Stimulated activated naive B cell treated with anti-CD40 and anti-IgM and Interleukin-4, amounts not matched to agents 10 μg/mL and 1 μg/mL and 100 μg/mL, for 72 hours (primary cell): ENCODE results near the gene FRMD8.
A peak's percentile ranks its signal among the peaks of the same experiment; 100 is the strongest.

Source experiments
- ATAC-seq, 2 donors: fragments of 150-1000 bp; cut with Tn5 transposase; replicated peaks; 2 replicates each; pipeline ENCODE4 v1.10.0; 2021; ENCODE audit warnings: moderate library complexity in 1 of 2
- DNase-seq: peaks from one replicate; pipeline ENCODE4 v3.0.0; 2021
- H3K27ac Mint-ChIP-seq: one replicate; pipeline ENCODE4 v1.8.0; 2022; ENCODE audit warnings: mild to moderate bottlenecking, mixed read lengths
- H3K27me3 Mint-ChIP-seq, 2 donors: one replicate each; pipeline ENCODE4 v1.8.0; 2022; ENCODE audit warnings: mixed read lengths in 2 of 2
- H3K36me3 Mint-ChIP-seq, 2 donors: one replicate each; pipeline ENCODE4 v1.8.0; 2022; ENCODE audit warnings: mixed read lengths in 2 of 2, mild to moderate bottlenecking in 1 of 2
- H3K4me1 Mint-ChIP-seq, 2 donors: one replicate each; pipeline ENCODE4 v1.8.0; 2022; ENCODE audit warnings: mixed read lengths in 2 of 2, mild to moderate bottlenecking in 1 of 2
- H3K4me3 Mint-ChIP-seq, 2 donors: one replicate each; pipeline ENCODE4 v1.8.0; 2022; ENCODE audit warnings: mild to moderate bottlenecking in 2 of 2, mixed read lengths in 2 of 2, moderate library complexity in 1 of 2
- H3K9me3 Mint-ChIP-seq, 2 donors: one replicate each; pipeline ENCODE4 v1.8.0; 2022; ENCODE audit warnings: mixed read lengths in 2 of 2, mild to moderate bottlenecking in 1 of 2

Gene FRMD8

DNA sequence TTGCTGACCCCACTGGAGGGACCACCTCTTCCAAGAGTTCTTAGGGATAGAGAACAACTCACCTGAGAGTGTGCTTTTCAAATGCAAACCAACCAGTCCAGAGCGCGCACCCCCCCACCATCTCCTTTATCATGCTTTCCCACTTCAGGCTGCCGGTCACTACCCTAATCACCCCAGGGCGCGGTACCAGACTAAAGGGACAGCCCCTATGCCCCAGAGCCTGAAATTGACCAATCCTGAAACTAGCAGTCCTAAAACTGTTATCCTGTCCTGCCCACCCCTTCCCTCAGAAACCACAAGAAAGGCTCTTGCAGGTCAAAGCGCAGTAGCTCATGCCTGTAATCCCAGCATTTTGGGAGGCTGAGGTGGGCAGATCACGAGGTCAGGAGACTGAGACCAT, 73.1 kb downstream of the FRMD8 start:
- H3K9me3 Mint-ChIP-seq: no peaks in the 10 kb centered on the region
- peak in 1 of 2 donors; percentile 31 for ATAC-seq

More for the DNA sequence above, 73.1 kb downstream of the FRMD8 start:
- DNase-seq: no peak
- Mint-ChIP-seq H3K27me3 (no peaks in the 10 kb centered on the region), H3K4me3 (peak overlapping the region in 1 of 2 donors; percentile 22), H3K36me3 (peaks cover 2 to 22% of the 10 kb centered on the region in 2 donors), H3K27ac (no peak overlapping the region), H3K4me1 (peaks cover 30 to 48% of the 10 kb centered on the region in 2 donors)
